HepG2 (cell line): ENCODE measurements around the gene UBE2M. TPM values are rescaled to one million over a fixed set of nuclear protein-coding genes. Genes with fewer than 3 reads are reported as not detected.

Experiments
- BRD4 ChIP-seq: sonication (generic); formaldehyde crosslinking; IDR thresholded peaks from 2 replicates; pipeline ENCODE4 v1.4.0; 2020; ENCODE audit warnings: missing genetic modification reagents
- CBX5 ChIP-seq: sonication (generic); formaldehyde crosslinking; IDR thresholded peaks from 2 replicates; pipeline ENCODE4 v1.4.0; 2020; ENCODE audit warnings: missing genetic modification reagents, borderline replicate concordance
- HNRNPH1 ChIP-seq: fragments of 200-400 bp; formaldehyde crosslinking; optimal IDR thresholded peaks from 2 replicates; pipeline ENCODE3; 2017; ENCODE audit warnings: mild to moderate bottlenecking, low read depth, low read length
- JARID2 ChIP-seq: sonication (generic); formaldehyde crosslinking; IDR thresholded peaks from 2 replicates; pipeline ENCODE4 v1.8.1; 2023; ENCODE audit warnings: missing genetic modification reagents, inconsistent platforms; ENCODE audit not compliant: insufficient replicate concordance
- KLF6 ChIP-seq: IDR thresholded peaks from 2 replicates; pipeline ENCODE4 v1.8.0; 2016; ENCODE audit warnings: missing biosample characterization, missing genetic modification reagents
- MAZ ChIP-seq, 2 experiments: sonication (generic) in 1 of 2; formaldehyde crosslinking in 1 of 2; IDR thresholded peaks; 2 replicates each; pipeline versions ENCODE4 v1.5.0 to v1.6.1; 2012 to 2020; ENCODE audit warnings: low read depth in 2 of 2, mild to moderate bottlenecking in 2 of 2, borderline replicate concordance in 1 of 2, improper control_type of control experiment in 1 of 2, low read length in 1 of 2, missing genetic modification reagents in 1 of 2, moderate library complexity in 1 of 2
- NAIF1 ChIP-seq: sonication (generic); formaldehyde crosslinking; IDR thresholded peaks from 2 replicates; pipeline ENCODE4 v1.5.0; 2020; ENCODE audit warnings: mild to moderate bottlenecking, missing genetic modification reagents, borderline replicate concordance
- NONO ChIP-seq, 2 experiments: fragments of 450-650 bp in 1 of 2; sonication (generic) in 1 of 2; formaldehyde crosslinking in 1 of 2; IDR thresholded peaks in 1 of 2; conservative IDR thresholded peaks in 1 of 2; 2 replicates each; pipeline versions ENCODE4 v1.6.1 to v1.8.0; 2017 to 2022; ENCODE audit warnings: mild to moderate bottlenecking in 1 of 2, missing genetic modification reagents in 1 of 2, moderate library complexity in 1 of 2
- PHF21A ChIP-seq: sonication (generic); formaldehyde crosslinking; IDR thresholded peaks from 2 replicates; pipeline ENCODE4 v1.5.0; 2020; ENCODE audit warnings: mild to moderate bottlenecking, missing genetic modification reagents
- ZBTB8A ChIP-seq: sonication (generic); formaldehyde crosslinking; IDR thresholded peaks from 2 replicates; pipeline ENCODE4 v1.4.0; 2020; ENCODE audit warnings: mild to moderate bottlenecking, low read depth, missing genetic modification reagents, borderline replicate concordance
- ZNF260 ChIP-seq: sonication (generic); formaldehyde crosslinking; IDR thresholded peaks from 2 replicates; pipeline ENCODE4 v1.4.0; 2020; ENCODE audit warnings: missing genetic modification reagents, low read depth, mild to moderate bottlenecking, borderline replicate concordance
- ZNF619 ChIP-seq: sonication (generic); formaldehyde crosslinking; IDR thresholded peaks from 2 replicates; pipeline ENCODE4 v1.4.0; 2020; ENCODE audit warnings: mild to moderate bottlenecking, missing genetic modification reagents
- ZNF724P ChIP-seq: sonication (generic); formaldehyde crosslinking; IDR thresholded peaks from 2 replicates; pipeline ENCODE4 v1.8.0; 2022; ENCODE audit warnings: missing genetic modification reagents, borderline replicate concordance
- ZNF781 ChIP-seq: sonication (generic); formaldehyde crosslinking; IDR thresholded peaks from 2 replicates; pipeline ENCODE4 v1.5.1; 2020; ENCODE audit warnings: borderline replicate concordance, mild to moderate bottlenecking, missing genetic modification reagents; ENCODE audit errors: not compliant biosample characterization
- polyA plus RNA-seq, 8 experiments: library from polyadenylated mRNA; depleted of rRNA in 3 of 8; stranded (reverse) in 7 of 8; unstranded in 1 of 8; fragments of >200 nt; fragmentation: Illumina TruSeq in 4 of 8; extraction: Trizol in 4 of 8; gene quantifications; 2 replicates each; pipeline versions ENCODE4 v1.2.1 to v1.2.3, GENCODE V29; 2011 to 2016; ENCODE audit warnings: low read depth in 4 of 8, missing spikeins in 1 of 8, mixed read lengths in 1 of 8; ENCODE audit not compliant: insufficient read depth in 1 of 8
- total RNA-seq, 5 experiments: library from RNA; depleted of rRNA; stranded (reverse); fragments of >200 nt; fragmentation: Illumina TruSeq; extraction: Trizol; gene quantifications; 2 replicates each; pipeline ENCODE4 v1.2.3, GENCODE V29; 2016; ENCODE audit warnings: low read depth in 1 of 5
- TF ChIP-seq, protein P1 (sequence below): sonication (generic); formaldehyde crosslinking; IDR thresholded peaks from 2 replicates; pipeline ENCODE4 v1.4.0; 2020; ENCODE audit warnings: mild to moderate bottlenecking, missing genetic modification reagents, borderline replicate concordance
- TF ChIP-seq, protein P2 (sequence below): sonication (generic); formaldehyde crosslinking; IDR thresholded peaks from 2 replicates; pipeline ENCODE4 v1.4.0; 2020; ENCODE audit warnings: mild to moderate bottlenecking, missing genetic modification reagents, borderline replicate concordance

UBE2M gene
- total and polyA plus RNA-seq, 2 of the 13 experiments (the other 11 are each of a cell fraction or from before 2014, with no cell fraction given): 36.2 to 50.3 TPM

DNA sequence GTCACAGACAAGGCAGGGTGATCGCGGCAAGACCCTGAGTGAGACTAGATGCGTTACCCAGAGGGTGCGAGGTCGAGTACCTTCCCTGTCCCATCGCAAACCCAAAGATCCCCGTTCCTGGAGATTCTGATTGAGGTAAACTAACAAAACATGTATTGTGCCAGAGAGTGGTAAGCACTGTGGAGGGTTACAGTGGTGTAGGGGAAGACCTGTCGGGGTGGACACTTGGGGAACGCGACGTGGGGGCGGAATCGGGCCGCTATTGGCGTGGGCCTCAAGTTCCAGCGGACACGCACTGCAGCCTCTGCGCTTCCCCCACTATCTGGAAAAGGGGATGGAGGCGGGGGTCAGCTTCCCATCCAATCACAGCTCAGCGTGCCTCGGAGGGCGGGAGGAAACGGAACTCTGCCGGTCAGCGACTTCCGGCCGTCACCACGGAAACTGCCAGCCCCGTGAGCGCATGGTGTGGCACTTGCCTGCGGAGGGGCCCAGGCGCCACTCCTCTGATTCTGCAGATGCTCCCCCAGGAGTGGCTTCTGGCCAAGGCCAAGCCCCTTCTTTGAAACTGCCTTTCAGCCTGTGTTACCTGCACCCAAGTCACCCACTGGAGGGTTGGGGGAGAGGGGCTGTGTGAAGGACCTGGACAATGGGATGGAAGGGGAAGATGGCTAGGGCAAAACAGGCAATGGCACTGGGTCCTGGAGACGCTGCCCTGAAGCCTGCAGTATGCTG, 1.0 kb upstream of the UBE2M start (continued):
- no peak for TF ChIP-seq ZNF619 (CRISPR knock-in tag)
- 0 out of 2 replicates have a peak, but pooled peaks have one; percentile 66 for TF ChIP-seq MAZ (IDR thresholded peaks at IDR 0.05; ENCODE audit: borderline replicate concordance, low read depth, low read length)
- TF ChIP-seq MAZ (CRISPR knock-in tag; IDR thresholded peaks at IDR 0.05; ENCODE audit: low read depth): peak; percentile 50; the same call in 1 of the 2 replicates
- no peak for TF ChIP-seq HNRNPH1
- TF ChIP-seq, protein P1, sequence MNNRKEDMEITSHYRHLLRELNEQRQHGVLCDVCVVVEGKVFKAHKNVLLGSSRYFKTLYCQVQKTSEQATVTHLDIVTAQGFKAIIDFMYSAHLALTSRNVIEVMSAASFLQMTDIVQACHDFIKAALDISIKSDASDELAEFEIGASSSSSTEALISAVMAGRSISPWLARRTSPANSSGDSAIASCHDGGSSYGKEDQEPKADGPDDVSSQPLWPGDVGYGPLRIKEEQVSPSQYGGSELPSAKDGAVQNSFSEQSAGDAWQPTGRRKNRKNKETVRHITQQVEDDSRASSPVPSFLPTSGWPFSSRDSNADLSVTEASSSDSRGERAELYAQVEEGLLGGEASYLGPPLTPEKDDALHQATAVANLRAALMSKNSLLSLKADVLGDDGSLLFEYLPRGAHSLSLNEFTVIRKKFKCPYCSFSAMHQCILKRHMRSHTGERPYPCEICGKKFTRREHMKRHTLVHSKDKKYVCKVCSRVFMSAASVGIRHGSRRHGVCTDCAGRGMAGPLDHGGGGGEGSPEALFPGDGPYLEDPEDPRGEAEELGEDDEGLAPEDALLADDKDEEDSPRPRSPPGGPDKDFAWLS (CRISPR knock-in tag): no peak; the same call in 1 of the 2 replicates
- TF ChIP-seq ZNF781 (CRISPR knock-in tag): peak; percentile 67
- TF ChIP-seq, protein P2, sequence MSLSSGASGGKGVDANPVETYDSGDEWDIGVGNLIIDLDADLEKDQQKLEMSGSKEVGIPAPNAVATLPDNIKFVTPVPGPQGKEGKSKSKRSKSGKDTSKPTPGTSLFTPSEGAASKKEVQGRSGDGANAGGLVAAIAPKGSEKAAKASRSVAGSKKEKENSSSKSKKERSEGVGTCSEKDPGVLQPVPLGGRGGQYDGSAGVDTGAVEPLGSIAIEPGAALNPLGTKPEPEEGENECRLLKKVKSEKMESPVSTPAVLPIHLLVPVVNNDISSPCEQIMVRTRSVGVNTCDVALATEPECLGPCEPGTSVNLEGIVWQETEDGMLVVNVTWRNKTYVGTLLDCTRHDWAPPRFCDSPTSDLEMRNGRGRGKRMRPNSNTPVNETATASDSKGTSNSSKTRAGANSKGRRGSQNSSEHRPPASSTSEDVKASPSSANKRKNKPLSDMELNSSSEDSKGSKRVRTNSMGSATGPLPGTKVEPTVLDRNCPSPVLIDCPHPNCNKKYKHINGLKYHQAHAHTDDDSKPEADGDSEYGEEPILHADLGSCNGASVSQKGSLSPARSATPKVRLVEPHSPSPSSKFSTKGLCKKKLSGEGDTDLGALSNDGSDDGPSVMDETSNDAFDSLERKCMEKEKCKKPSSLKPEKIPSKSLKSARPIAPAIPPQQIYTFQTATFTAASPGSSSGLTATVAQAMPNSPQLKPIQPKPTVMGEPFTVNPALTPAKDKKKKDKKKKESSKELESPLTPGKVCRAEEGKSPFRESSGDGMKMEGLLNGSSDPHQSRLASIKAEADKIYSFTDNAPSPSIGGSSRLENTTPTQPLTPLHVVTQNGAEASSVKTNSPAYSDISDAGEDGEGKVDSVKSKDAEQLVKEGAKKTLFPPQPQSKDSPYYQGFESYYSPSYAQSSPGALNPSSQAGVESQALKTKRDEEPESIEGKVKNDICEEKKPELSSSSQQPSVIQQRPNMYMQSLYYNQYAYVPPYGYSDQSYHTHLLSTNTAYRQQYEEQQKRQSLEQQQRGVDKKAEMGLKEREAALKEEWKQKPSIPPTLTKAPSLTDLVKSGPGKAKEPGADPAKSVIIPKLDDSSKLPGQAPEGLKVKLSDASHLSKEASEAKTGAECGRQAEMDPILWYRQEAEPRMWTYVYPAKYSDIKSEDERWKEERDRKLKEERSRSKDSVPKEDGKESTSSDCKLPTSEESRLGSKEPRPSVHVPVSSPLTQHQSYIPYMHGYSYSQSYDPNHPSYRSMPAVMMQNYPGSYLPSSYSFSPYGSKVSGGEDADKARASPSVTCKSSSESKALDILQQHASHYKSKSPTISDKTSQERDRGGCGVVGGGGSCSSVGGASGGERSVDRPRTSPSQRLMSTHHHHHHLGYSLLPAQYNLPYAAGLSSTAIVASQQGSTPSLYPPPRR (CRISPR knock-in tag): peak; percentile 76
- no peak; the same call in 1 of the 2 replicates for TF ChIP-seq CBX5
- TF ChIP-seq KLF6: no peak
- peak; percentile 65; the same call in 1 of the 2 replicates for TF ChIP-seq NAIF1 (CRISPR knock-in tag)
- TF ChIP-seq ZNF724P (CRISPR knock-in tag): peak; percentile 68; the same call in 1 of the 2 replicates
- TF ChIP-seq NONO (IDR thresholded peaks at IDR 0.05): no peak
- TF ChIP-seq NONO (CRISPR knock-in tag; conservative IDR thresholded peaks at IDR 0.05): peak; percentile 78; the same call in 1 of the 2 replicates
- no peak for TF ChIP-seq PHF21A
- TF ChIP-seq BRD4 (CRISPR knock-in tag): peak; percentile 12; the same call in 1 of the 2 replicates
- no peak for TF ChIP-seq ZNF260
- TF ChIP-seq JARID2 (CRISPR knock-in tag): no peak
- no peak for TF ChIP-seq ZBTB8A
